GM21447 (cell line): ENCODE data around the gene ASF1B.

ENCODE experiments used
- ATAC-seq: cut with Tn5 transposase; IDR thresholded peaks from one replicate; pipeline ENCODE4 v1.9.1; 2021; ENCODE audit not compliant: unreplicated experiment

ASF1B gene

DNA sequence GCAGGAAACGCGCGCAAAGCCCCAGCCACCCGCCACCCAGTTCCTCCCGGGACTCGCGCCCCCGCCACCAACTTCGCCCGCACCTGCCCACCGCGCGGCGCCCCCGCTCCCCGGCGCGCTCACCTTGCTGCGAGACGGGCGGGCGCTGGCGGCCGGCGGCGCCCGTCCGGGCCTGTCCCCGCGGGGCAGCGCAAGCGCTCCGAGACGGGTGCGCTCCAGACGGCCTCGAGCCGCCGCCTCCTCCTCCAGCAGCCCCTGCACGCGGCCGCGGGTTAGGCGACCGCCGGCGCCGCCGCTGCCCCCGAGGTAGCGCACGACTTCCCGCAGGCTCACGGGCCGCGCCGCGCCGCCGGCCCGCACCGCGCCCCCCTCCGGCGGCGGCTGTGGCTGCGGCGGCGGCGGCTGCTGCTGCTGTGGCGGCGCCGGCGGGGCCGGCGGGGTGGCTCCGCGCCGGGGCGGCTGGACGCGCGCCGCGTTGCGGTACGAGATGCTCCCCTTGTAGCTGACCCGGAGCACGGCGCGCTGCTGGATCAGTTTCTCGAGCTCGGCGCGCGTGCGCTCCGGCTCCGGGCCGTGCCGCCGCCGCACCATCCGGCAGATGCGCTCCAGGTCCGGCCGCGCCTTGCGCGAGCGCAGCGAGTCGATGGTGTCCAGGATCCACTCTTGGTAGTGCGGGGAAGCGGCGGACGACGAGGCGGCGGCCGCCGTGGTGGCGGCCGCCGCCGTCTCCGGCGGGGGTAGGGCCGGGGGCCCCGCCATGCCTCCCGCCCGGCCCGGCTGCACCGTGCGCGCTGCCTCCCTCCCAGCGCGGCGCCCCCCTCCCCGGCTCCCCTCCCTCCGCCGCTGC is 46.5 kb downstream of the ASF1B start:
- ATAC-seq: no peak

DNA sequence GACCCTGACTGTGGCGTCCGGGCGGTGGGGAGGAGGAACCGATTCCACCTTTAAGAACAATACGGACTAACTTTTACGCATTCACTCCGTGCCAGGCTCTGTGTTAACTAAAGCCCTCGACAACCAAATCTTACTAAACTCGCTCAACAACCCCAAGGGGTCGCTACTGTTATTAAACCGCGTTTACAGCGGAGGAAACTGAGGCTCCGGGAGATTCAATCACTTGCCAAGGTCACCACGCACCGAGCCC is 47.1 kb downstream of the ASF1B start:
- no peak for ATAC-seq

DNA sequence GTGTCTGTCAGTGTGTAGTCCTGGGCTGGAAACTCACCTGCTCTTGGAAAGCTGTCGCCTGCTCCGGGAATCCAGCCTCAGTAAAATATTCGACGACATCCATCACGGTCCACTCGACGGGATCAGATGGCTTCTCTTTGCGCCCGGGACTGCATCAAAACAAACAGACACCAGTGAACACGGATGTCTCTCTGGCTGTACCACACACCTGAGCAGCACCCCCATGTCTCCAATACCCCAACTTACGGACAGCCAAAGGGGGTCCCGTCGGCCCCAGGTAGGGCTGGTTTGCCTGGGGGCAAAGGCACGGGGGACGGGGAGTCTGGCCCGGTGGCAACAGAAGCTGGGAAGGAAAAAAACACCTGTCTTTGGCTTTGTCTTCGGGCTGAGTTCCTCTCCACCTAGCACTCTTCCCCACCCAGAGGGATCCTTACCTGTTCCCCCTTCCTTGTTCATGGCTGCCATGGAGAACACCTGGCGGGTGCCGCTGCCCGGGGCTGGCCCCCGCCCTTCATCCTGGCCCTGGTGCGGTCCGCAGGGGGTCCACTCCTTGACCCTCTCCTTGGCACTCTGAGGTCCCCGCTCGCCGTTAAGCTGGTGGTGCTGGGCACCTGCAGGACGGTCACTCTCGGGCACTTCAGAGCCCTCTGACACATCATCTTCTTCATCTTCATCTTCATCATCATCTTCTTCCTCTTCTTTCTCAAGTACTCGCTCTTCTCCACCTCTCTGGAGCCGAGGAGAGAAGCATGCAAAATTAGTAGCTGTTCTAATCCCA is 47.6 kb downstream of the ASF1B start:
- no peak for ATAC-seq

DNA sequence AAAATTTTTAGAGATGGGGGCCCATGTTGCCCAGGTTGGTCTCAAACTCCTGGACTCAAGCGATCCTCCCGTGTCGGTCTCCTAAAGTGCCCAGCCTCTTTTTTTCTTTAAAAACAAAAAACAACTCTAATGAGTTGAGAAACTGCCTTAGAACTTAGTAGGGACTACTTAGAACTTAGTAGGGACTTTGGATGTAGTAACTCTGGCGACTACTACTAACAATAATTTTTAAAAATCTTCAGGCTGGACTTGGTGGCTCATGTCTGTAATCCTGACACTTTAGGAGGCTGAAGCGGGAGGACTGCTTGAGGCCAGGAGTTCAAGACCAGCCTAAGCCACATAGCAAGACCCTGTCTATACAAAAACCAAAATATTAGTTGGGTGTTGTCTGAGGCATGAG is 50.3 kb downstream of the ASF1B start:
- ATAC-seq: no peak

DNA sequence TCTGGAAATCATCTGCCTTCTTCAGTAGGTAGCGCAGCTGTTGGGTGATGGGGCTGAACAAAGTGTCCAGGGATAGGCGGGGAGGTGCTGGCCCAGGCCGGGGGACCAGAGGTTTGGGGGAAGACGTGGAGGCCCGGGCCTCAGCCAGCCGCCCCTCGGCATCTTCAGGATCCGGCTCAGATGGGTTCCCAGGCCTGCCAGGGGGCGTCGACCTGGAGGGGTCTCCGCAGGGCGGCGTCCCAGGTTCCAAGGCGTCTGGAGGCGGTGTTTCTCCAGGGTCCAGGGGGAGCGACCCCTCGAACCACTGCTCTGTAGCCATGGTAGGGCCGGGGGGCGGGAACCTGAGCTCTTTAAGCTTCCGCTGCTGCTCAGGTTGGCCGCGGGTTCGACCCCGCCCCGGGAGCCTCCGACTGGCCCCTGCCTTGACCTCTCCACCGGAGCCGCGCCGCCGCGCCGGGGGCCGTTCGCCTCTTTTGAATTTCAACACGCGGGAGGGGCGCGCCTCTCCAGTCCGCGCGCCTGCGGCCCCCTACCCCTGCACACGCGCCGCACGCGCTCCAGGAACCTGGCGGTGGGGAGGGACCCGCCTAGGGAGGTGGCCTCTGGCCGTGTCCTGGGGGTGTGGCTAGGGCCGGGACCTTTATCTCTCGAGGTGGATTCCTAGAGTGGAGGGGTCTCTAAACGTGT is 50.9 kb downstream of the ASF1B start, which contains the start of gene C19orf67:
Gene C19orf67 (minus strand): TSS at position 475 of the 687 bp plus-strand sequence. CDS start 156 bp downstream, at position 319.
- ATAC-seq: no peak

DNA sequence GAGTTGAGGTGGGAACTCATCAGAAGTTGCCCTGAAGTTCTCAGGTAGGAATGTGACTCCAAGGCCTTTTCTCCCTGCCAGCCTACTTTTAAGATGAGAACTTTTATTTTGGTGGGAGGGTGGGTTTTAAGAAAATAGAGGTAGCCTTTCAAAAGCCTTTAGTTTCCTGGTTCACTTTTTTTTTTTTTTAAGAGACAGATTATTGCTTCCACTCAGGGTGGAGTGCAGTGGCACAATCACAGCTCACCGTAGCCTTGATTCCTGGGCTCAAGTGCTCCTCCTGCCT is 53.8 kb downstream of the ASF1B start:
- ATAC-seq: no peak

DNA sequence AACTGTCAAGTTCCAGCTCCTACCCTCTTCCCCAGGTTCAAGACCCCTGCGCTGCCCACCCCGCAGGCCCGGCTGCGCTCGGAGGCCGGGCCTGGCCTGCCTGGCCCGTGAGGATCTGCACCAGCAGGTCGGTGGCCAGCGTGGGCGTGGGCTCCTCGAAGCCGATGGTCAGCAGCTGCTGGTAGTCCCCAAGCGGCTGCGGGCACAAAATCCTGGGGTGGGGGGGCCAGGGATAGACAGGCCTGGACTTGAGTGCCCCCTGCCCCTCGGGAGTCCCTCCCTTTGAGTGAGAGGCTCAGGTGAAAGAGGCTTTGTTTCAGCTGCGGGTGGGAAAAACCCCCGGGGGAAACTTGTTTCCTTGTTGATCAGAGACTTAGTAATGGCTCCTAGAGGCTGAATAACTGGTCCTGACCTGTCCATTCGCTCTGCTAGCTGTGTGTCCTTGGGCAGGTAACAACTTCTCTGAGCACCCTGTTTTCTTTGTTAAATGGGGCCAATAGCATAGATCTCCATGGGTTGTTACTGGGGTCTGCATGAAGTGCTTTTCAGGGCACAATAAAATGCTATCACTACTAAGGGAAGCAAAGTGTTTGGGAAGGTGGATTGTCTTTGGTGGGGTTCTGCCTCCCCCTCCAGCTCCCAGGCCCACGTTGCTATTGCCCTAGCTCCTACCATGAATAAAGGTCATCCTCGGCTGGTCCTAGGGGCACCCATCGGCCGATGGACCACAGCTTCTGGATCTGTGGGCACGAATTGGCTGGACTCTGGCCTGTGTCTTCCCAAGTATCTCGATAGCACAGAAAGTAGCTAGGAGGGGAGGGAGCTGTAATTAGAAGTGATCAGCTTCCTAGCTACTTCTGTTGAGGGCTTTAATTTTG is 54.4 kb downstream of the ASF1B start:
- ATAC-seq: peak; percentile 12

DNA sequence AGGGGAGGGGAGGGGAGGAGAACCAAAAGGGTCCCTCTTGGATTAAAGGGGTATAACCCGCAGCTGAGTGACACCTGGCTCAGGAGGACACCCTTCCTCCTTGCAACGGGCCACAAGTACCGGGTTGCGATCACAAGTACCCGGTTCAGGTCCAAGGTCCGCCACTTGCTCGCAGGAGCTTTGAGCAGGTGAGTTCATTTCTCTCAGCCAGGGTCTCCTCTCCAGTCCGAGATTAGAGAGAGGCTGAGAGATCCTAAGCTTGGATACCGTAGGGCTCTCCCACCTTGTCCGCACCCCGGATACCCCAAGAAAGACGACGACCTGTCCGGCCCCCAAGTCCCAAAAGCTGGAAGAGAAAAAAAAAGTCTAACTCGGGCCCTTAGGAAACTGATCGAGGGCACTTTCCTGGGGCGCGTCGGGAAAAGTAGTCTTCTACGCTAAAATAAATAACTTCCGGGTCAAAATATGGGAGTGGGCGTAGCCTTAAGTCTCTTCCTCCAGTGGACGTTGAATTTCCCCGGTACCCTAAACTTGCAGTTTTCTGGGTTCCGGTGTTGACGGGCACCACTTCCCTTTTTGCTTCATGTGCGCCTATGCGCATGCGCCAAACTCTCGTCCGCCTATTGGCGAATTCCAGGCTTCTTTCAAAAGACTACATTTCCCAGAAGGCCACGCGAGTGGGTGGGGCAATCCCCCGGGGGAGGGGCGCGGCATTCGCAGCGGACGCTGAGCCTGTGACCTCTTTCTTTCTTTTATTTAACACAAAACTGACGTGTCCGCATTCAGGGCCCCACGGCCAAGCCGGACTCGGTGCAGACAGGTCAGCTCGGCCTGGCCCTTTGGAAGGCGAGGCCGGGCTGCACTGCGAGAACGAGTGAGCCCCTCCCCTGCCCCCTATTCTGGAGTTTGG is 55.2 kb downstream of the ASF1B start:
- peak; percentile 88 for ATAC-seq

DNA sequence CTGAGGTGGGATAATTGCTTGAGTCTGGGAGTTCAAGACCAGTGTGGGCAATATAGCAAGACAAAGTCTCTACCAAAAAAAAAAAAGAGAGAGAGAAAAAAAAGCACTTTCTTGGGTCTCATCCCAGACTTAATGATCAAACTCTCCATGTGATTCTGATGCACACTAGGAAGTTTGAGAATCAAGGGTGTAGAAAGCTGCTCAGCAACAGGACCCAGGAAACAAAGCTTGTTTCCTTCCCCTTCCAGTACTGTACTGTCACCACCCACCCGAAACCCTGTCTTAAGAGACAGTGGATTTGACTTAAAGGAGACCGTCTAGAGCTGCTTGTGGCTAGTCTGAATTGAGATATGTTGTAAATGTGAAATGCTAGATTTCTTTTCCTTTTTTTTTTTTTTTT is 58.0 kb downstream of the ASF1B start:
- ATAC-seq: no peak

DNA sequence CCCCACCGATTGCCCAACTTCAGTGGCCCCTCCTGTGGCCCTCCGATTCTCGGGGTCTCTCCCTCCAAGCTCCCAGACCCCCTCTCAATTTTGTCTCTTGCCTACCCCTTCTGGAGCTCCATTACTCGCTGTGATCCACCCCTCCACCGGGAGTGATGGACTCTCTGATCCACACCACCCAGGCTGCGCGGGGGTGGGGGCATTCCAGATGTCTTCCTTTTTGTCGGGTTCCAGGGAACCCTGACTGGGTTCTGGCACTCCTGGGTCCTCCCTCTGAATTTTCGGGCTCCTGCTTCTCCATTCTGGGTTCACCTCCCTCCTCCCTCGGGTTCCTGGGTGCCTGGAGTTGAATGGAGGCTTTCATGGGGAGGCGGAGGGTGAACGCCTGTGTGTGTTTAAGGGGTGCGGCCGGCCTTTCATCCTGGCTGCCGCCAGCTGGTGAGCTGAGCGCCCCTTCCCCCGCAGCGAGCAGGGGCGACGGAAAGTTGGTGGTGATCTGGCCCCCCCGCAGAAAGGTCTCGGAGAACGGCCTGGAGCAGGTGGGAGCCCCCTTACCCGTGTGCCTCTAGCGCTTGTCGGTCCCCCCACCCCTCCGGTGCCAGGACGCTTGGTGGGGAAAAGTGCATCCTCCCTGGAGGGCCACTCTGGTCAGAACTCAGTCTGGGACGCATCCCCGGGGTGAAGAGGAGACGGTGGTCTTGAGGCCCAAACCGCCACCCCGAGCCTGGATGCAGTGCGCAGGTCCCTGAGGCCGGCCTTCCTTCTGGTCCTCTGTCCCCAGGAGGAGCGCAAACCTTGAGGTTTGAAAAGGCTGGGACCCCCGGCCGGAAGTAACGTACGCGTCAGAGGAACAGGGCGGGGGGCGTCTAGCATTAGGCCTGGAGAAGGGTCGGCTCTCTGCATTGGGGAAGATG is 62.2 kb downstream of the ASF1B start:
- ATAC-seq: no peak

DNA sequence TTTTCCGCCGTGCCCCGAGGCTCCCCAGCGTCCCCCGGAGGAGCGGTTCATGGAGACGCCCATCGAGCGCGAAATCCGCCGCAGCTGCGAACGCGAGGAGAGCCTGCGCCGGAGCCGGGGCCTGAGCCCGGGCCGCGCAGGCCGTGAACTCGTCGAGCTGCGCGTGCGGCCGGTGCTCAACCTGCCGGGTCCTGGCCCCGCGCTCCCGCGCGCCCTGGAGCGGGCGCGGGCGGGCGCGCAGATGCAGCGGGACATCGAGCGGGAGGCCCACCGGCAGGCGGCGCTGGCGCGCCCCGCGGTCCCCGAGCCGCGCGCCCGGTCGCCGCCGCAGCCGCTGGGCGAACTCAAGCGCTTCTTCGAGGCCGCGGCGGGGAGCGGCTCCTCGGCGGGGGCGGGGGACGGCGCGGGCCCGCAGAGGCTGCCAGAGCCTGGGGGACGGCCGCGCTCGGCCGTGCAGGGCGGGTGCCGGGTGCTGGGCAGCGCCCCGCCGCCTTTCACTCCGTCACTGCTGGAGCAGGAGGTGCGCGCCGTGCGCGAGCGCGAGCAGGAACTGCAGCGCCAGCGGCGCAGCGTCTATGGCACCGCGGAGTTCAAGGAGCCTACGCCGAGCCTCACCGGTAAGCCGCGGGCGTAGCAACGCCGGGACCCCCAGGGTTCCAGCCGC is 63.0 kb downstream of the ASF1B start:
- no peak for ATAC-seq

DNA sequence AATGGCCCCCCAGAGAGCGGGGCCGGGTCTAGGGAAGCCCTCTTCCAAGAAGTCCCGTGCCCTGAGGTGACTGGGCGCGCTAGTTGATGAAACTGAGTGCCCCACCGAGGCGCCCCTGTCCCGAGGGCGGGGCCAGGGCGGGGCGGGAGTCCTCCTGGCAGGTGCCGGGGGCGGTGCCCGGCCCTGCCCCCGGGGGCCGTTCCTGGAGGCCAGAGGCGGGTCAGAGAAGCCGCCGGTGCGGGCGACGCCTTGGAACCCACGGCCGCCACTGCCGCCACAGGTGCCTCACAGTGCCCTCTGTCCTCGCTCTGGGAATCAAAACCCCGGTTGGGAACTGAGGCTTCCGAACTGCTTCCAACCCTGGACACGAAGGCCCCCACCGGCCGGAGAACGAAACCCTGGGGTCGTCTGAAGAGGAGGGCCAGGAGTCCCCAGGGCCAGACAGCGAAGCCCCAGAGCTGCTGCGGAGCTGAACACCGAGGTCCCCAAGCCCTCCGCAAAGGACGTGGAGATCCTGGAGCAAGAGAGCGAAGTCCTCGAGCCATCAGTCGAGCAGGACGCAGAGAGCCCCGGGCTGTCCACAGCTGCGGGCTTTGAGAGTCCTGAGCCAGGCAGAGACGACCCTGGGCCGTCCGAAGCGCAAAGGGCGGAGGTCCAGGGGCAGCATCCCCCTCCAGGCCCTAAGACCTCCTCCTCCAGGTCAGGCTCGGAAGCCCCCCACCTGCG is 63.7 kb downstream of the ASF1B start, which contains the start of gene MISP3:
Gene MISP3 (plus strand): TSS at position 252 of the 726 bp plus-strand sequence. CDS start 524 bp downstream, outside the sequence.
- no peak for ATAC-seq

DNA sequence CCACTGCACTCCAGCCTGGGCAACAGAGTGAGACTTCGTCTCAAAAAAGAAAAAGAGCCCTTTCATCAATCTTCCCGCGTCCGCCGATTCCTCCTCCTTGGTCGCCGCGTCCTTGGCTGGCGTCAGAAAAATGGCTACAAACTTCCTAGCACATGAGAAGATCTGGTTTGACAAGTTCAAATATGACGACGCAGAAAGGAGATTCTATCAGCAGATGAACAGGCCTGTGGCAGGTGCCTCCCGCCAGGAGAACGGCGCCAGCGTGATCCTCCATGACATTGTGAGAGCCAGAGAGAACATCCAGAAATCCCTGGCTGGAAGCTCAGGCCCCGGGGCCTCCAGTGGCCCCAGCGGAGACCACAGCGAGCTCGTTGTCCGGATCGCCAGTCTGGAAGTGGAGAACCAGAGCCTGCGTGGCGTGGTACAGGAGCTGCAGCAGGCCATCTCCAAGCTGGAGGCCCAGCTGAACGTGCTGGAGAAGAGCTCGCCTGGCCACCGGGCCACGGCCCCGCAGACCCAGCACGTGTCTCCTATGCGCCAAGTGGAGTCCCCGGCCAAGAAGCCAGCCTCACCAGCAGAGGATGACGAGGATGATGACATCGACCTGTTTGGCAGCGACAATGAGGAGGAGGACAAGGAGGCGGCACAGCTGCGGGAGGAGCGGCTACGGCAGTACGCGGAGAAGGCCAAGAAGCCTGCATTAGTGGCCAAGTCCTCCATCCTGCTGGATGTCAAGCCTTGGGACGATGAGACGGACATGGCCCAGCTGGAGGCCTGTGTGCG is 65.9 kb downstream of the ASF1B start:
- ATAC-seq: no peak
